ENCODE data around the gene RFC5.

RFC5 gene

DNA sequence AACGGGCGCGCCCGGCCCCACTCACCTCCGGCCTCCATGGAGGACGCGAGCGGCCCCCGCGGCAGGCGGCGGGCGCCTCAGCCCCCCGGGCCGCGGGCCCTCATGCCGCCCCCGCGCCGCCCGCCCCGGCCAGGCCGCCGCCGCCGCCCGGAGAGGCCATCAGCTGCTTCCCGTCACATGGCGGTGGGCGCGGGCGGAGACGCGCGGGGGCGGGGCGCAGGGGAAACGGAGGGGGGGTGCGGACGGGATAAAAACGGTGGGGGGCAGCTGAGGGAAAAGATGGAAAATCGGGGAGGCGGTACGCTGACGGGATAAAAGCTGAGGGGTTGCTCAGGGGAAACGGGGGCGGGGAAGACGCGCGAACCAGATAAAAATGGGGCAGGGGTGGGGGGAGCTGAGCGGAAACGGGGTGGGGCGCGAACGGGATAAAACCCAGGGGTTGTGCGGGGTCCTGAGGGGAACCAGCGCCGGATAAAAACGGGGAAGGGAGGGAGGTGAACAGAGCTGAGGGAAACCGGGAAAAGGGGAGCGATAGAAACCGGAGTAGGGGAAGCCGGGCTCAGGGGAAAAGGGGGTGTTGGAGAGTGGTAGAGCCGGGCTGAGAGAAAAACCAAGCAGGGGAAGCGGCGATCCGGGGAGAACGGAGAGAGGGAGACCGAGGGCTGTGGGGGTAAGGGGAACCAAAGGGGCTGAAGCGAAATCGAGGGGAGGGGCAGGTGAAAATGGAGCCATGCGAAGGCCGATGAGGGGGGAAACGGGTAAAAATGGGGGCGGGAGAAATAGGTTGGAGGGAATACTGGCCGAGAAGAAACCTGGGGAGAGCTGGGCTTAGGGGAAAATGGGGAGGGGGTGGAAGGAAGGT, 44.7 kb downstream of the RFC5 start, which contains the start of gene WSB2:
Gene WSB2, minus strand, starts transcription at position 169 of the 862 bp plus-strand sequence. Its CDS starts 131 bp downstream, at position 38.
- TF ChIP-seq, protein P1, sequence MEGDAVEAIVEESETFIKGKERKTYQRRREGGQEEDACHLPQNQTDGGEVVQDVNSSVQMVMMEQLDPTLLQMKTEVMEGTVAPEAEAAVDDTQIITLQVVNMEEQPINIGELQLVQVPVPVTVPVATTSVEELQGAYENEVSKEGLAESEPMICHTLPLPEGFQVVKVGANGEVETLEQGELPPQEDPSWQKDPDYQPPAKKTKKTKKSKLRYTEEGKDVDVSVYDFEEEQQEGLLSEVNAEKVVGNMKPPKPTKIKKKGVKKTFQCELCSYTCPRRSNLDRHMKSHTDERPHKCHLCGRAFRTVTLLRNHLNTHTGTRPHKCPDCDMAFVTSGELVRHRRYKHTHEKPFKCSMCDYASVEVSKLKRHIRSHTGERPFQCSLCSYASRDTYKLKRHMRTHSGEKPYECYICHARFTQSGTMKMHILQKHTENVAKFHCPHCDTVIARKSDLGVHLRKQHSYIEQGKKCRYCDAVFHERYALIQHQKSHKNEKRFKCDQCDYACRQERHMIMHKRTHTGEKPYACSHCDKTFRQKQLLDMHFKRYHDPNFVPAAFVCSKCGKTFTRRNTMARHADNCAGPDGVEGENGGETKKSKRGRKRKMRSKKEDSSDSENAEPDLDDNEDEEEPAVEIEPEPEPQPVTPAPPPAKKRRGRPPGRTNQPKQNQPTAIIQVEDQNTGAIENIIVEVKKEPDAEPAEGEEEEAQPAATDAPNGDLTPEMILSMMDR (IDR thresholded peaks at IDR 0.05; ENCODE audit: borderline replicate concordance, control extremely low read depth, extremely low read depth, insufficient read depth, missing control alignments), result no peak
- in situ Hi-C loops (cut with MboI; ENCODE audit: low sequenced_read_pairs, unreplicated experiment), result no loop called here
- DNase-seq (ENCODE audit: low spot score), result peak; percentile 81

DNA sequence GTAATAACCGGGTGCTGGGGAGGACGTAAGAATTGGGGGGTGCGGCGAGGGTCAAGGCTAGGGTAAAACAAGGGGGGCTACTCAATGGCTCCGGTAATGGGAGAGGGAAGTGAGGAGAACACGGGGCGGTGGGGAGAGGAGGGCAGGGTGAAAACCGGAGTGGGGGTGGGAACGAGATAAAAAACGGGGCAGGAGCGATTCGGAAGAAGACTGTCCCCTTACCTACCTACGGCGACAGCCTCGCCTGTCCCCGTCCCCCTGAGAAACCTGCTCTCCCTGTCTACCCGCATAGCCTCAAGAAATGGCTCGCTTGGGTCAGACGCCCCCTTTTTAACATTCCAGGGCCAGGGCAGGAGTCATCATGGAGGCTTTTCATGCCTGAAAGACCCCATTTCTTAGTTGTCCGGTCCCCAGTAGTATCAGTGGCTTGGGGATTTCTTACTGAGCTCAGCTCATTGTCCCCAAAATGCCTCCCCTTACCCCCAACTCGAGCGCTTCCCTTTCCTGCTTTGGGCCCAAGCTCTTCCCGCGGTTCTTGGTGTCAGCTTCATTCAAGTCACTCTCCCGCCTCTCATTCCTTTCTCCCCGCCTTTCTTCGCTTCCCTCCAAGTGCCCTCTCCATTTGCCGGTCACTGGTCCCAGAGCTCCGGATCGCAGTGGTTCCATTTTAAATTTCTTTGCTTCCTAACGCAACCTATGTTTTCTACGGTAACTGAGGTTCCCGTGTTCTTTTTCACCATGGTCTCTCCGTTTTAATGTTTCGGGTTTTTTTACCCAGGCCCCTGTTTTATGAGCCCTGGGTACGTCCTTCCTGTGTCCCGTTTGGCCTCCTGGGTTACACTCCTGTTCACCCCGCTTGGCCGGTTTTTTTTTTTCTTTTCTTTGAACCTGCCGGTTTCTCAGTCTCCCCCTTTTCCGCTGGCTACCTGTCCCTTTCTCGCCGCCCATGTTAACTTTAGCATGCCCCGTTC, 45.7 kb downstream of the RFC5 start:
- in situ Hi-C loops (cut with MboI; ENCODE audit: low sequenced_read_pairs, unreplicated experiment), result no loop called here
- TF ChIP-seq, protein P1 (IDR thresholded peaks at IDR 0.05; ENCODE audit: borderline replicate concordance, control extremely low read depth, extremely low read depth, insufficient read depth, missing control alignments), result no peak
- DNase-seq (ENCODE audit: low spot score), result peak; percentile 49

DNA sequence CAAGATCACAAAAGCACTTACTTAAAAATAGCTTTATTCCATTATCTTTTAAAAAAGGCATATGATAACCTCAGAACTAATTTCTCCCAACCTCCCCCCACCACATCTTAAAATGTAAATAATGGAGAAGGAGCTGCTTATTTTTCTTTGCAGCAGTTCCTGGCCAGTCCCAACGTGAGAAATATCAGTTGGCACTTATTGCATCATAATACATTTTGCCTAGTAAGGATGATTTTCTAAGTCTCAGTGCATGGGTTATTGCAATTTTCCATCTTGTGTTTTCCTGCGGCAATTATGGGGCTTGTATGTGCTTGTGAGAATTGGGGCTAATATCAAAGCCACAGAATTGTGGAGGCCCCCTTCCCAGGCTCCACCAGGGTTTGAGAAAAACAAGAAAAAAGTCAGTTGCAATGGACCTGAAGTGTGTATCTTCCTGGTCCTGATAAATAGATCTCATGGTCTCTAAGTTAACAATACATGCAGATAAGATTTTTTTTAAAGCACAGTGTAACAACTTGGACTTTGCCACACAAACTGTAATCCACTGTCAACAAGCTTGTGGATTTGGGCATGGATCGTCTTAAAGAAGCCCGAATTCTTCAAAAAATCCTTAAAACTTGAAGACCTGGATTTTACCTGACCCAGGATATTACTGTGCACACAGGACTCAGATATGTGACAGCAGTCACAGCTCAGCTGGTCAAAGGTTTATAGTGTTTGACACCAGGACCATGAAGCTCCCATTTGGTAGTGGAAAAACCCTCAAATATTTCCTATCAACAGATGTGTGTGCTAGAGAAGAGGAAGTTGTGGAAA, 47.3 kb downstream of the RFC5 start:
- in situ Hi-C loops (cut with MboI; ENCODE audit: low sequenced_read_pairs, unreplicated experiment), result no loop called here
- no peak for DNase-seq (ENCODE audit: low spot score)
- TF ChIP-seq, protein P1 (IDR thresholded peaks at IDR 0.05; ENCODE audit: borderline replicate concordance, control extremely low read depth, extremely low read depth, insufficient read depth, missing control alignments), result no peak

DNA sequence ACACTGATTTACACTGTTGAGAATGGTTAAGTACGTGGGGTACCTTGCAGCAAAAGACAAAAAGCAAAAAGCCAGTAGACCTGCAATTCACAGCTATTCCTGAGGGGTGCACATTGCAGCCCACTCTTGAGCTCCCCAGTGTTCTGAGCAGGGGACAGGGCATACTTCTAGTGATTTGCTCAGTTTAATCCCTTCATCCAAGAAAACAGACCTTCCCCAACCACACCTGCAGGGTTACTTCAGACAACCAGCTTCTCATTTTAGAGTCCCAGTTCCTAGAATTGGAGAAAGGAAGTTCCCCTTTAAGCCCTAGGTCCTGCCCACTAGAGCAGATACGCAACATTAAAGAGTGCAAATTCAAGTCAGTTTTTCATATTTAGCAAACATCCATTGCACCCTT, 48.1 kb downstream of the RFC5 start:
- in situ Hi-C loops (cut with MboI; ENCODE audit: low sequenced_read_pairs, unreplicated experiment), result no loop called here
- peak; percentile 53 for DNase-seq (ENCODE audit: low spot score)
- TF ChIP-seq, protein P1 (IDR thresholded peaks at IDR 0.05; ENCODE audit: borderline replicate concordance, control extremely low read depth, extremely low read depth, insufficient read depth, missing control alignments), result no peak

DNA sequence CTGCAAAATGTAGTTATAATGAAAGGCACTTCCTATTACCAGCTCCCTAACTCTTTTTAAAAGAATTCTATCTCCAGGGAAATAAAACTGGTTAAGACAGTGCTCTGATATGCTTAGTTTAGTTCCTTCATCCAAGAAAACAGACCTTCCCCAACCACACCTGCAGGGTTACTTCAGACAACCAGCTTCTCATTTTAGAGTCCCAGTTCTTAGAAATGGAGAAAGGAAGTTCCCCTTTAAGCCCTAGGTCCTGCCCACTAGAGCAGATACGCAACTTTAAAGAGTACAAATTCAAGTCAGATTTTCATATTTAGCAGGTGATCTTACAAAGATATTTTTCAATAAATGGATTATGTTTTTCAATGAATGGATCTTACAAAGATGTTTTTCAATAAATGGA, 48.9 kb downstream of the RFC5 start:
- in situ Hi-C loops (cut with MboI; ENCODE audit: low sequenced_read_pairs, unreplicated experiment), result no loop called here
- TF ChIP-seq, protein P1 (IDR thresholded peaks at IDR 0.05; ENCODE audit: borderline replicate concordance, control extremely low read depth, extremely low read depth, insufficient read depth, missing control alignments), result no peak
- DNase-seq (ENCODE audit: low spot score), result no peak

Data from GM13976 (cell line).